PC-3 (cell line): ENCODE measurements around the gene TTC8. TPM values are rescaled to one million over a fixed set of nuclear protein-coding genes. Genes with fewer than 3 reads are reported as not detected.

Experiments
- ATAC-seq: fragments of 200-7000 bp; cut with Tn5 transposase; 2 replicates; pipeline ENCODE4 v1.9.1; 2020; ENCODE audit warnings: mild to moderate bottlenecking, moderate library complexity
- BruUV-seq: library from RNA; stranded (reverse); fragments of 400-500 nt; replicated peaks from 2 replicates; lab custom pipeline; 2021; lab: Mats Ljungman, UMichigan
- CTCF ChIA-PET: fragments of 300-600 bp; sonication (Branson Sonifier 250); formaldehyde crosslinking; loops from one replicate; lab custom pipeline; 2022; ENCODE audit warnings: antibody characterized with exemption; lab: Charles Lee
- POLR2A ChIA-PET: fragments of 300-600 bp; sonication (Branson Sonifier 250); formaldehyde crosslinking; loops from one replicate; lab custom pipeline; 2022; ENCODE audit warnings: antibody characterized with exemption; ENCODE audit not compliant: unreplicated experiment; lab: Charles Lee
- DNase-seq: peaks from one replicate; pipeline ENCODE4 v3.0.0-alpha.2; 2015
- H2AFZ ChIP-seq: fragments of 300-600 bp; sonication (generic); 2 replicates; pipeline ENCODE4 v1.6.0; 2016; ENCODE audit warnings: antibody characterized with exemption, low read length
- H3F3A ChIP-seq: fragments of 300-600 bp; sonication (generic); one replicate; pipeline ENCODE4 v1.6.0; 2017; ENCODE audit warnings: antibody characterized with exemption, low read length, control low read depth, mild to moderate bottlenecking; ENCODE audit not compliant: unreplicated experiment
- H3K27ac ChIP-seq: fragments of 300-600 bp; sonication (generic); 2 replicates; pipeline ENCODE4 v1.5.1; 2016; ENCODE audit warnings: mild to moderate bottlenecking, low read length
- H3K27me3 ChIP-seq: fragments of 300-600 bp; sonication (generic); 2 replicates; pipeline ENCODE4 v1.6.1; 2016; ENCODE audit warnings: low read length, mixed read lengths
- H3K36me3 ChIP-seq: fragments of 300-600 bp; sonication (generic); 2 replicates; pipeline ENCODE4 v1.6.1; 2016; ENCODE audit warnings: low read depth, mixed run types, low read length, mixed read lengths
- H3K4me1 ChIP-seq: fragments of 300-600 bp; sonication (generic); 2 replicates; pipeline ENCODE4 v1.5.1; 2016; ENCODE audit warnings: low read length; ENCODE audit not compliant: insufficient read depth
- H3K4me2 ChIP-seq: fragments of 300-600 bp; sonication (generic); 2 replicates; pipeline ENCODE4 v1.6.0; 2016; ENCODE audit warnings: low read length
- H3K4me3 ChIP-seq: fragments of 300-600 bp; sonication (generic); 2 replicates; pipeline ENCODE4 v1.5.1; 2016; ENCODE audit warnings: mild to moderate bottlenecking, low read length, mixed read lengths
- H3K79me2 ChIP-seq: fragments of 300-600 bp; sonication (generic); 2 replicates; pipeline ENCODE4 v1.6.1; 2017; ENCODE audit warnings: low read length, mixed read lengths
- H3K9ac ChIP-seq: fragments of 300-600 bp; sonication (generic); 2 replicates; pipeline ENCODE4 v1.6.0; 2016; ENCODE audit warnings: mild to moderate bottlenecking, low read length
- H3K9me2 ChIP-seq: fragments of 300-600 bp; sonication (generic); replicated peaks from 2 replicates; pipeline ENCODE4 v1.6.1; 2016; ENCODE audit warnings: mixed run types, low read length, mixed read lengths
- H3K9me3 ChIP-seq: fragments of 300-600 bp; sonication (generic); 2 replicates; pipeline ENCODE4 v1.6.1; 2016; ENCODE audit warnings: low read length, mixed read lengths
- H4K20me1 ChIP-seq: fragments of 300-600 bp; sonication (generic); 2 replicates; pipeline ENCODE4 v1.6.1; 2016; ENCODE audit warnings: low read length, mixed read lengths
- CTCF ChIP-seq: fragments of 300-600 bp; sonication (generic); conservative IDR thresholded peaks from 2 replicates; pipeline ENCODE4 v1.5.1; 2017; ENCODE audit warnings: antibody characterized with exemption, low read depth, mild to moderate bottlenecking, low read length
- EZH2 ChIP-seq: fragments of 300-600 bp; sonication (generic); IDR thresholded peaks from one replicate; pipeline ENCODE4 v1.6.1; 2017; ENCODE audit warnings: antibody characterized with exemption, mild to moderate bottlenecking, low read length; ENCODE audit not compliant: unreplicated experiment
- EZH2phosphoT487 ChIP-seq: fragments of 300-600 bp; sonication (generic); IDR thresholded peaks from 2 replicates; pipeline ENCODE4 v1.6.1; 2018; ENCODE audit warnings: mild to moderate bottlenecking, antibody characterized with exemption, low read length, borderline replicate concordance
- intact Hi-C: fragments of 100-400 bp; cut with micrococcal nuclease; formaldehyde crosslinking; loops from 2 replicates; pipeline ENCODE4 v1.9.0; 2023
- total RNA-seq: library from RNA; depleted of rRNA; stranded (reverse); fragments of >200 nt; gene quantifications from 2 replicates; pipeline ENCODE4 v1.2.3, GENCODE V29; 2014

Gene TTC8
- total RNA-seq, 1 experiment from 2014 or later, result 24.8 TPM

GRCh38 chr14:88831284-88831683, 6.8 kb downstream of the TTC8 start:
- Histone ChIP-seq H3K27ac (no peak overlapping the region), H3K4me1 (peaks cover 36% of the 10 kb centered on the region), H3K9me2 (no peaks in the 10 kb centered on the region), H3K9me3 (no peaks in the 10 kb centered on the region), H3K4me2 (no peak overlapping the region; the same call in 1 of the 2 replicates), H3F3A (no peaks in the 10 kb centered on the region), H2AFZ (no peak overlapping the region), H4K20me1 (no peaks in the 10 kb centered on the region), H3K27me3 (no peaks in the 10 kb centered on the region), H3K4me3 (no peak overlapping the region), H3K36me3 (no peaks in the 10 kb centered on the region; the same call in 1 of the 2 replicates), H3K79me2 (peaks cover 35% of the 10 kb centered on the region), H3K9ac (no peak overlapping the region)
- ChIA-PET POLR2A (no interaction called here), CTCF (no interaction called here)
- no peak for TF ChIP-seq CTCF
- no peak for TF ChIP-seq EZH2phosphoT487
- no peak for TF ChIP-seq EZH2
- peak; percentile 92 for ATAC-seq
- no TSS peak for BruUV-seq
- peak; percentile 83 for DNase-seq
- intact Hi-C loops, result no loop called here

- Histone ChIP-seq H3K4me2 (peak overlapping the region; percentile 20; the same call in 1 of the 2 replicates), H3K4me1 (peaks cover 27% of the 10 kb centered on the region), H3K9ac (no peak overlapping the region), H3K79me2 (peaks cover 15% of the 10 kb centered on the region; the same call in 1 of the 2 replicates), H3K4me3 (no peak overlapping the region), H3K27ac (no peak overlapping the region), H3F3A (no peaks in the 10 kb centered on the region), H3K9me3 (no peaks in the 10 kb centered on the region), H3K36me3 (no peaks in the 10 kb centered on the region; the same call in 1 of the 2 replicates), H4K20me1 (no peaks in the 10 kb centered on the region), H3K27me3 (no peaks in the 10 kb centered on the region), H2AFZ (no peak overlapping the region), H3K9me2 (no peaks in the 10 kb centered on the region)
- ChIA-PET CTCF (no interaction called here), POLR2A (interaction anchor here (0.6 kb wide), 1 partner anchor 10 kb away, joined by 4 read pairs; no protein-coding TSS in a partner anchor)
- BruUV-seq, result no TSS peak
- peak; percentile 32; the same call in 1 of the 2 replicates for ATAC-seq
- TF ChIP-seq EZH2 (no peak), EZH2phosphoT487 (no peak), CTCF (no peak)
- intact Hi-C loops, result no loop called here
- peak; percentile 46 for DNase-seq
These were observed 10.5 kb downstream of the TTC8 start for GRCh38 chr14:88834883-88835431.

- Histone ChIP-seq H4K20me1 (no peaks in the 10 kb centered on the region), H3K4me2 (no peak overlapping the region), H3K36me3 (no peaks in the 10 kb centered on the region; the same call in 1 of the 2 replicates), H2AFZ (no peak overlapping the region), H3K27me3 (no peaks in the 10 kb centered on the region), H3K4me1 (peaks cover 26% of the 10 kb centered on the region), H3F3A (no peaks in the 10 kb centered on the region), H3K79me2 (peaks cover 10% of the 10 kb centered on the region; the same call in 1 of the 2 replicates), H3K9ac (no peak overlapping the region), H3K4me3 (no peak overlapping the region), H3K9me3 (no peaks in the 10 kb centered on the region), H3K27ac (no peak overlapping the region), H3K9me2 (no peaks in the 10 kb centered on the region)
- TF ChIP-seq CTCF, result no peak
- TF ChIP-seq EZH2, result no peak
- ChIA-PET POLR2A (no interaction called here), CTCF (interaction anchor here (0.6 kb wide), 1 partner anchor 165 kb away, joined by 7 read pairs; no protein-coding TSS in a partner anchor)
- BruUV-seq, result no TSS peak
- DNase-seq, result no peak
- intact Hi-C loops, result no loop called here
- no peak for ATAC-seq
These were observed 11.2 kb downstream of the TTC8 start for GRCh38 chr14:88835661-88836060.
